ENCODE results near the gene ZNF354C.

Gene ZNF354C

DNA sequence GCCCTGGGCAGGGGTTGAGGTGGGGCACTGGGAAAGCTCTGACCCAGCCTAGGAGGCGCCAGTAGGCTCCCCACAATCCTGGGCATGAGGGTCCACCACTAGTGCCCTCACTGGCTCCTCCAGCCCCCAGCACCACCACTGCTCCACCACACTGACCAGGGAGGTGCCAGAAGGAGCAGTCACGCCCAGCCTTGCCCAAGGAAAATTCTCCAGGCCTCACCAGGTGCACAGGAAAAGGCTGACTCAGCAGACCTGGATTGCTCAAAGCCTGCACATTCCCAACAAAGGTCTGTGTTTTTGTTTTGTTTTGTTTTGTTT, 62.9 kb downstream of the ZNF354C start (continued):
- TF ChIP-seq, protein P1, sequence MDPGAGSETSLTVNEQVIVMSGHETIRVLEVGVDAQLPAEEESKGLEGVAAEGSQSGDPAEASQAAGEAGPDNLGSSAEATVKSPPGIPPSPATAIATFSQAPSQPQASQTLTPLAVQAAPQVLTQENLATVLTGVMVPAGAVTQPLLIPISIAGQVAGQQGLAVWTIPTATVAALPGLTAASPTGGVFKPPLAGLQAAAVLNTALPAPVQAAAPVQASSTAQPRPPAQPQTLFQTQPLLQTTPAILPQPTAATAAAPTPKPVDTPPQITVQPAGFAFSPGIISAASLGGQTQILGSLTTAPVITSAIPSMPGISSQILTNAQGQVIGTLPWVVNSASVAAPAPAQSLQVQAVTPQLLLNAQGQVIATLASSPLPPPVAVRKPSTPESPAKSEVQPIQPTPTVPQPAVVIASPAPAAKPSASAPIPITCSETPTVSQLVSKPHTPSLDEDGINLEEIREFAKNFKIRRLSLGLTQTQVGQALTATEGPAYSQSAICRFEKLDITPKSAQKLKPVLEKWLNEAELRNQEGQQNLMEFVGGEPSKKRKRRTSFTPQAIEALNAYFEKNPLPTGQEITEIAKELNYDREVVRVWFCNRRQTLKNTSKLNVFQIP (CRISPR knock-in tag; IDR thresholded peaks at IDR 0.05; ENCODE audit: borderline replicate concordance, low read depth): no peak

DNA sequence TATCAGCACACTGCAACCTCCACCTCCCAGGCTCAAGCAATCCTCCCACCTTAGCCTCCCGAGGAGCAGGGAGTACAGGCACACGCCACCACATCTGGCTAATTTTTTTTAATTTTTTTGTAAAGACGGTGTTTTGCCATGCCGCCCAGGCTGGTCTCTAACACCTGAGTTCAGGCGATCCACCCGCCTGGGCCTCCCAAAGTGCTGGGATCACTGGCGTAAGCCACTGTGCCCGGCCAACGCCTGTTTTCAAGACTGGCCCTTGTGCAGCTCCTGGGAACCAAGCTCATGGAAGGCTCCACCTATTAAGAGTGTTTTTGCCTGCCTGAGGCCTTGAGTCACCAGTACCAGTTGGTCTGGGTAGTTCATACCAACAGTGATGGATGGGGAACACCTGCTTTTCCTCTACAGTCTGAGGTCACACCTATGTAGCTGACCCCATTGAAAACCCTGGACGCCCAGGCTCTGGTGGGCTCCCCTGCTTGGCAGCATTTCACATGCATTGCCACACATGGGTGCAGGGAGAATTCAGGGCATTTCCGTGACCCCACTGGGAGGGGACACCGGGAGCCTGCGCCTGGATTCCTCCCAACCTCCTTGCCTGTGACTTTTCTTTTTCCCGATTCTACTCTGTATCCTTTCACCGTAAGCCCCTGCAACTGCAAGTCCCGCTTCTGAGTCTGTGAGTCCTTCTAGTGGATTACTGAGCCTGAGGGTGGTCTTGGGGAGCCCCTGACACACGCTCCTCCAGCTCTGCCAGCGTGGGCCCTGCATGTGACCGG, 63.5 kb downstream of the ZNF354C start:
- TF ChIP-seq ISL1 (CRISPR knock-in tag; IDR thresholded peaks at IDR 0.05) (no peak), SNAI2 (CRISPR knock-in tag; IDR thresholded peaks at IDR 0.05) (no peak)

DNA sequence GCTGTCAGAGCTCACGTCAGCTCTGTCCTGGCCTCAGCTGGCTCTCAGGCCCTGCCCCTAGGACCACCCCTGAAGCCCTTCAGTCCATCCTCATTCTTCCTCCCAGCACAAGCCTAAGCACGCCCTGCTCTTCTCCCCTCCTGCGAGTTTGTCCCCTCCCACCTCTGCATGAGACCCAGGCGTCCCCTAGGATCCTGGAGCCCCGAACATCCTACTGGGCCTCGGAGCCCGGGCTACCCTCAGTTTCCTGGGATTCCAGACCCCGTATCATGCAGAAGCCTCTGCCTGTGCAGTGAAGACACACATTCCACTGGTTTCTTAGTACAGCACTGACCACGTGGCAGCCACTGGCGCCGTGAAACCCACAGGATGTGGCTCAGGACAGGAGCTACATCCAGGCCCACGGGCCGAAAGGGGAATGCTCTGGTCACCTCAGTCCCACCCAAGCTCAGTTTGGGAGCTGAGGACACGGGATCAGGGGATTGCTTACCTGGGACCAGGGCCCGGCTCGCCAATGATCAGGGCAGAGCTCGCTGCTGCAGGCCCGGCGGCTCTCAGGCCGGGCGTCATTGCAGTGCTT, 64.2 kb downstream of the ZNF354C start:
- TF ChIP-seq CSDC2 (CRISPR knock-in tag; IDR thresholded peaks at IDR 0.05): no peak
- TF ChIP-seq BACH2 (CRISPR knock-in tag; IDR thresholded peaks at IDR 0.05; ENCODE audit: borderline replicate concordance): no peak
- no peak for TF ChIP-seq OSR1 (CRISPR knock-in tag; IDR thresholded peaks at IDR 0.05)
- no peak for TF ChIP-seq ZNF8 (CRISPR knock-in tag; IDR thresholded peaks at IDR 0.05)
- TF ChIP-seq, protein P1 (CRISPR knock-in tag; IDR thresholded peaks at IDR 0.05; ENCODE audit: borderline replicate concordance, low read depth): no peak
- no peak for TF ChIP-seq GLIS3 (CRISPR knock-in tag; IDR thresholded peaks at IDR 0.05)
- TF ChIP-seq SNAI2 (CRISPR knock-in tag; IDR thresholded peaks at IDR 0.05): no peak
- TF ChIP-seq, protein P2, sequence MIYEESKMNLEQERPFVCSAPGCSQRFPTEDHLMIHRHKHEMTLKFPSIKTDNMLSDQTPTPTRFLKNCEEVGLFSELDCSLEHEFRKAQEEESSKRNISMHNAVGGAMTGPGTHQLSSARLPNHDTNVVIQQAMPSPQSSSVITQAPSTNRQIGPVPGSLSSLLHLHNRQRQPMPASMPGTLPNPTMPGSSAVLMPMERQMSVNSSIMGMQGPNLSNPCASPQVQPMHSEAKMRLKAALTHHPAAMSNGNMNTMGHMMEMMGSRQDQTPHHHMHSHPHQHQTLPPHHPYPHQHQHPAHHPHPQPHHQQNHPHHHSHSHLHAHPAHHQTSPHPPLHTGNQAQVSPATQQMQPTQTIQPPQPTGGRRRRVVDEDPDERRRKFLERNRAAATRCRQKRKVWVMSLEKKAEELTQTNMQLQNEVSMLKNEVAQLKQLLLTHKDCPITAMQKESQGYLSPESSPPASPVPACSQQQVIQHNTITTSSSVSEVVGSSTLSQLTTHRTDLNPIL (CRISPR knock-in tag; IDR thresholded peaks at IDR 0.05; ENCODE audit: low read depth): no peak
- no peak for TF ChIP-seq RARB (CRISPR knock-in tag; IDR thresholded peaks at IDR 0.05)
- TF ChIP-seq, protein P3, sequence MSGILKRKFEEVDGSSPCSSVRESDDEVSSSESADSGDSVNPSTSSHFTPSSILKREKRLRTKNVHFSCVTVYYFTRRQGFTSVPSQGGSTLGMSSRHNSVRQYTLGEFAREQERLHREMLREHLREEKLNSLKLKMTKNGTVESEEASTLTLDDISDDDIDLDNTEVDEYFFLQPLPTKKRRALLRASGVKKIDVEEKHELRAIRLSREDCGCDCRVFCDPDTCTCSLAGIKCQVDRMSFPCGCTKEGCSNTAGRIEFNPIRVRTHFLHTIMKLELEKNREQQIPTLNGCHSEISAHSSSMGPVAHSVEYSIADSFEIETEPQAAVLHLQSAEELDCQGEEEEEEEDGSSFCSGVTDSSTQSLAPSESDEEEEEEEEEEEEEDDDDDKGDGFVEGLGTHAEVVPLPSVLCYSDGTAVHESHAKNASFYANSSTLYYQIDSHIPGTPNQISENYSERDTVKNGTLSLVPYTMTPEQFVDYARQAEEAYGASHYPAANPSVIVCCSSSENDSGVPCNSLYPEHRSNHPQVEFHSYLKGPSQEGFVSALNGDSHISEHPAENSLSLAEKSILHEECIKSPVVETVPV (CRISPR knock-in tag; IDR thresholded peaks at IDR 0.05): no peak
- ATAC-seq: no peak

More for the DNA sequence above, 63.5 kb downstream of the ZNF354C start:
- no peak for ATAC-seq

DNA sequence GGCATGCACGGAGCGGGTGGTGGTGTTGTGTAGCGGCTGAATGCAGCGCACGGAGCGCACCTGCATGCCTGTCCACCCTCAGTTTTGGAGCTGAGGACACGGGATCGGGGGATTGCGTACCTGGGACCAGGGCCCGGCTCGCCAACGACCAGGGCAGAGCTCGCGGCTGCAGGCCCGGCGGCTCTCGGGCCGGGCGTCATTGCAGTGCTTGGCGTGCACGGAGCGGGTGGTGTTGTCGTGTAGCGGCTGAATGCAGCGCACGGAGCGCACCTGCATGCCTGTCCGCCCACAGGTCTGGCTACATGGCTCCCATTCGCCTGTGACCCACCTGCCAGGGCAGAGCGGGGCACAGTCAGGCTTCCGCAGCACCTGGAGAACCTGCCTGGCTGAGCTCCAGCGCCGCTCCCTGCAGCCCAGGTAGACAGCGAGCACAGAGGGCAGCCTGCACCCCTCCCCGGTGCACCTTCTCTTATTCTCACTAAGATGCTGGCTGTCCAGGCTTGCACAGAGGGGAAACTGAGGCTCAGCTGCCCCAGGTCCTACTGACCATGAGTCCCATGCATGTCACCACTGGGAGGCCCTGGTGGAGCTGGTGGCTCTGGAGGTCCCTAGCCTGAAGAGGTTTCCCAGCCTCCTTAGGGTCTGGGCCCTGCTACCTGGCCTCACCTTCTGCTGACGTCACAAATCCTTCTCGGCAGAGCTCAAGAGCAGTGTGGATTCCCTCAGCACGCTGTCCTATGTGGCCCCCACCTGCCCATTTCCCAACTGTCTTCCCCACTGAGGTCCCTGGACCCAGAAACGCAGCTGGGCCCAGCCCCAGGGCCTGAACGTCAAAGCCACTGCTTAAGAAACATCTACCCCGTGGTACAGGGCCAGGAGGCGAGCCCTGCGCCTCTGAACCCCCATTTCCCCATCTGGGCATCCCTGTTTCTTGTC, 64.9 kb downstream of the ZNF354C start:
- ATAC-seq: no peak
- TF ChIP-seq ZFP3 (CRISPR knock-in tag; IDR thresholded peaks at IDR 0.05) (no peak), BACH2 (CRISPR knock-in tag; IDR thresholded peaks at IDR 0.05; ENCODE audit: borderline replicate concordance) (no peak), RARB (CRISPR knock-in tag; IDR thresholded peaks at IDR 0.05) (no peak), ZC3H10 (CRISPR knock-in tag; IDR thresholded peaks at IDR 0.05) (no peak), TOX (CRISPR knock-in tag; IDR thresholded peaks at IDR 0.05; ENCODE audit: borderline replicate concordance) (no peak), ZNF8 (CRISPR knock-in tag; IDR thresholded peaks at IDR 0.05) (no peak)
- TF ChIP-seq, protein P2 (CRISPR knock-in tag; IDR thresholded peaks at IDR 0.05; ENCODE audit: low read depth): no peak
- TF ChIP-seq, protein P4, sequence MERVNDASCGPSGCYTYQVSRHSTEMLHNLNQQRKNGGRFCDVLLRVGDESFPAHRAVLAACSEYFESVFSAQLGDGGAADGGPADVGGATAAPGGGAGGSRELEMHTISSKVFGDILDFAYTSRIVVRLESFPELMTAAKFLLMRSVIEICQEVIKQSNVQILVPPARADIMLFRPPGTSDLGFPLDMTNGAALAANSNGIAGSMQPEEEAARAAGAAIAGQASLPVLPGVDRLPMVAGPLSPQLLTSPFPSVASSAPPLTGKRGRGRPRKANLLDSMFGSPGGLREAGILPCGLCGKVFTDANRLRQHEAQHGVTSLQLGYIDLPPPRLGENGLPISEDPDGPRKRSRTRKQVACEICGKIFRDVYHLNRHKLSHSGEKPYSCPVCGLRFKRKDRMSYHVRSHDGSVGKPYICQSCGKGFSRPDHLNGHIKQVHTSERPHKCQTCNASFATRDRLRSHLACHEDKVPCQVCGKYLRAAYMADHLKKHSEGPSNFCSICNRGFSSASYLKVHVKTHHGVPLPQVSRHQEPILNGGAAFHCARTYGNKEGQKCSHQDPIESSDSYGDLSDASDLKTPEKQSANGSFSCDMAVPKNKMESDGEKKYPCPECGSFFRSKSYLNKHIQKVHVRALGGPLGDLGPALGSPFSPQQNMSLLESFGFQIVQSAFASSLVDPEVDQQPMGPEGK (CRISPR knock-in tag; IDR thresholded peaks at IDR 0.05; ENCODE audit: borderline replicate concordance): no peak
